ENCODE measurements around the gene C3orf18. TPM values are rescaled to one million over a fixed set of nuclear protein-coding genes. Genes with fewer than 3 reads are reported as not detected.

C3orf18 gene
- total and polyA plus RNA-seq, 9 of the 15 experiments (the other 6 are each of a cell fraction or from before 2014, with no cell fraction given), result 0.01 to 2.3 (median 0.94) TPM

- TF ChIP-seq, protein P1, sequence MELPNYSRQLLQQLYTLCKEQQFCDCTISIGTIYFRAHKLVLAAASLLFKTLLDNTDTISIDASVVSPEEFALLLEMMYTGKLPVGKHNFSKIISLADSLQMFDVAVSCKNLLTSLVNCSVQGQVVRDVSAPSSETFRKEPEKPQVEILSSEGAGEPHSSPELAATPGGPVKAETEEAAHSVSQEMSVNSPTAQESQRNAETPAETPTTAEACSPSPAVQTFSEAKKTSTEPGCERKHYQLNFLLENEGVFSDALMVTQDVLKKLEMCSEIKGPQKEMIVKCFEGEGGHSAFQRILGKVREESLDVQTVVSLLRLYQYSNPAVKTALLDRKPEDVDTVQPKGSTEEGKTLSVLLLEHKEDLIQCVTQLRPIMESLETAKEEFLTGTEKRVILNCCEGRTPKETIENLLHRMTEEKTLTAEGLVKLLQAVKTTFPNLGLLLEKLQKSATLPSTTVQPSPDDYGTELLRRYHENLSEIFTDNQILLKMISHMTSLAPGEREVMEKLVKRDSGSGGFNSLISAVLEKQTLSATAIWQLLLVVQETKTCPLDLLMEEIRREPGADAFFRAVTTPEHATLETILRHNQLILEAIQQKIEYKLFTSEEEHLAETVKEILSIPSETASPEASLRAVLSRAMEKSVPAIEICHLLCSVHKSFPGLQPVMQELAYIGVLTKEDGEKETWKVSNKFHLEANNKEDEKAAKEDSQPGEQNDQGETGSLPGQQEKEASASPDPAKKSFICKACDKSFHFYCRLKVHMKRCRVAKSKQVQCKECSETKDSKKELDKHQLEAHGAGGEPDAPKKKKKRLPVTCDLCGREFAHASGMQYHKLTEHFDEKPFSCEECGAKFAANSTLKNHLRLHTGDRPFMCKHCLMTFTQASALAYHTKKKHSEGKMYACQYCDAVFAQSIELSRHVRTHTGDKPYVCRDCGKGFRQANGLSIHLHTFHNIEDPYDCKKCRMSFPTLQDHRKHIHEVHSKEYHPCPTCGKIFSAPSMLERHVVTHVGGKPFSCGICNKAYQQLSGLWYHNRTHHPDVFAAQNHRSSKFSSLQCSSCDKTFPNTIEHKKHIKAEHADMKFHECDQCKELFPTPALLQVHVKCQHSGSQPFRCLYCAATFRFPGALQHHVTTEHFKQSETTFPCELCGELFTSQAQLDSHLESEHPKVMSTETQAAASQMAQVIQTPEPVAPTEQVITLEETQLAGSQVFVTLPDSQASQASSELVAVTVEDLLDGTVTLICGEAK (IDR thresholded peaks at IDR 0.05), result no peak
- TF ChIP-seq, protein P1 (CRISPR knock-in tag; IDR thresholded peaks at IDR 0.05), result no peak
- TF ChIP-seq CTBP1 (IDR thresholded peaks at IDR 0.05; ENCODE audit: borderline replicate concordance) (peak; percentile 81; the same call in 1 of the 2 replicates), ZFP30 (CRISPR knock-in tag; IDR thresholded peaks at IDR 0.05; ENCODE audit: borderline replicate concordance) (no peak), PCBP2 (IDR thresholded peaks at IDR 0.05; ENCODE audit: low read depth, low read length, poor library complexity, severe bottlenecking) (no peak), MYNN (IDR thresholded peaks at IDR 0.05) (peak; percentile 80), MYNN (CRISPR knock-in tag; IDR thresholded peaks at IDR 0.05) (no peak), SMARCA5 (IDR thresholded peaks at IDR 0.05) (no peak), CBFA2T3 (IDR thresholded peaks at IDR 0.05) (peak; percentile 62), ERF (CRISPR knock-in tag; IDR thresholded peaks at IDR 0.05) (peak; percentile 30; the same call in 1 of the 2 replicates), RBFOX2 (IDR thresholded peaks at IDR 0.05; ENCODE audit: low read depth, low read length) (peak; percentile 73), ZNF143 (CRISPR knock-in tag; IDR thresholded peaks at IDR 0.05) (no peak), KAT8 (IDR thresholded peaks at IDR 0.05; ENCODE audit: low read depth) (no peak), NR2F6 (CRISPR knock-in tag; IDR thresholded peaks at IDR 0.05) (no peak), CEBPB (tag; IDR thresholded peaks at IDR 0.05) (peak; percentile 92), ZBTB8A (IDR thresholded peaks at IDR 0.05; ENCODE audit: partially characterized antibody) (no peak), HMGN3 (IDR thresholded peaks at IDR 0.05; ENCODE audit: borderline replicate concordance, extremely low read depth, insufficient read length, low read depth, low read length) (peak; percentile 93), SPI1 (IDR thresholded peaks at IDR 0.05; ENCODE audit: borderline replicate concordance, low read depth, low read length) (0 out of 2 replicates have a peak, but pooled peaks have one; percentile 19)
- TF ChIP-seq, protein P2, sequence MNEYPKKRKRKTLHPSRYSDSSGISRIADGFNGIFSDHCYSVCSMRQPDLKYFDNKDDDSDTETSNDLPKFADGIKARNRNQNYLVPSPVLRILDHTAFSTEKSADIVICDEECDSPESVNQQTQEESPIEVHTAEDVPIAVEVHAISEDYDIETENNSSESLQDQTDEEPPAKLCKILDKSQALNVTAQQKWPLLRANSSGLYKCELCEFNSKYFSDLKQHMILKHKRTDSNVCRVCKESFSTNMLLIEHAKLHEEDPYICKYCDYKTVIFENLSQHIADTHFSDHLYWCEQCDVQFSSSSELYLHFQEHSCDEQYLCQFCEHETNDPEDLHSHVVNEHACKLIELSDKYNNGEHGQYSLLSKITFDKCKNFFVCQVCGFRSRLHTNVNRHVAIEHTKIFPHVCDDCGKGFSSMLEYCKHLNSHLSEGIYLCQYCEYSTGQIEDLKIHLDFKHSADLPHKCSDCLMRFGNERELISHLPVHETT (CRISPR knock-in tag; conservative IDR thresholded peaks at IDR 0.05 in 1 of 2, IDR thresholded peaks at IDR 0.05 in 1 of 2), result peak in 1 of 2 experiments; percentile 72; a peak in 1 of 4 replicates
These were observed 33.5 kb upstream of the C3orf18 start (continued) for GRCh38 chr3:50600841-50601591.
